ENCODE results near the gene TKTL1.

TKTL1 gene

GRCh38 chrX:154348646-154349358 is 53.2 kb downstream of the TKTL1 start:
- DNase-seq = peak; percentile 0

- peak; percentile 0 for DNase-seq
Measured at GRCh38 chrX:154349359-154349935, 53.9 kb downstream of the TKTL1 start.

- DNase-seq = no peak
Measured at GRCh38 chrX:154349979-154350378, 54.4 kb downstream of the TKTL1 start.

GRCh38 chrX:154350429-154351182 is 55.0 kb downstream of the TKTL1 start:
- DNase-seq = peak; percentile 0

GRCh38 chrX:154351183-154352011 is 55.8 kb downstream of the TKTL1 start:
- peak; percentile 32 for DNase-seq

- no peak for DNase-seq
Measured at GRCh38 chrX:154352012-154352401, 56.4 kb downstream of the TKTL1 start.

GRCh38 chrX:154352466-154352865 is 56.9 kb downstream of the TKTL1 start:
- peak; percentile 0 for DNase-seq

GRCh38 chrX:154353172-154353843 is 57.7 kb downstream of the TKTL1 start:
- DNase-seq = peak; percentile 0

GRCh38 chrX:154354013-154354412 is 58.4 kb downstream of the TKTL1 start:
- peak; percentile 0 for DNase-seq

- DNase-seq = no peak
Measured at GRCh38 chrX:154354516-154354915, 58.9 kb downstream of the TKTL1 start.

- DNase-seq = peak; percentile 1
Measured at GRCh38 chrX:154355094-154355775, 59.6 kb downstream of the TKTL1 start.

GRCh38 chrX:154355776-154356140 is 60.2 kb downstream of the TKTL1 start:
- DNase-seq = no peak

- DNase-seq = no peak
Measured at GRCh38 chrX:154356596-154356995, 61.0 kb downstream of the TKTL1 start.

- DNase-seq = no peak
Measured at GRCh38 chrX:154357205-154357604, 61.6 kb downstream of the TKTL1 start.

- no peak for DNase-seq
Measured at GRCh38 chrX:154358011-154358410, 62.4 kb downstream of the TKTL1 start.

GRCh38 chrX:154358829-154359228 is 63.2 kb downstream of the TKTL1 start:
- no peak for DNase-seq

GRCh38 chrX:154359362-154360154 is 64.0 kb downstream of the TKTL1 start:
- no peak for DNase-seq

- DNase-seq = no peak
Measured at GRCh38 chrX:154360155-154360713, 64.6 kb downstream of the TKTL1 start.

GRCh38 chrX:154362085-154362742 is 66.6 kb downstream of the TKTL1 start:
- DNase-seq = no peak

Data from activated CD4-positive, alpha-beta T cell treated with anti-CD3 and anti-CD28 coated beads, Interleukin-2, amount 50 U/mL, for 1 hour (primary cell).